Mesenchymal stem cell (in vitro differentiated cells and primary cell): ENCODE data around the gene GANC.

Experiments used
- DNase-seq: peaks from one replicate; pipeline ENCODE4 v3.0.0-alpha.2; 2013
- H2AFZ ChIP-seq: one replicate; pipeline ENCODE4 v1.6.1; 2013; ENCODE audit warnings: low read depth, mild to moderate bottlenecking, control low read depth, inconsistent platforms, low read length, moderate library complexity
- H2AK5ac ChIP-seq: 2 replicates; pipeline ENCODE4 v1.6.1; 2013; ENCODE audit warnings: low read length, moderate library complexity, mild to moderate bottlenecking, inconsistent platforms; ENCODE audit not compliant: severe bottlenecking
- H2BK120ac ChIP-seq: one replicate; pipeline ENCODE4 v1.6.1; 2013; ENCODE audit warnings: low read depth, mild to moderate bottlenecking, inconsistent platforms, low read length, moderate library complexity
- H2BK12ac ChIP-seq, 2 experiments: one replicate each; pipeline ENCODE4 v1.6.1; 2013; ENCODE audit warnings: inconsistent platforms in 2 of 2, low read length in 2 of 2, mild to moderate bottlenecking in 2 of 2, moderate library complexity in 2 of 2, control low read depth in 1 of 2
- H2BK15ac ChIP-seq: one replicate; pipeline ENCODE4 v1.6.1; 2013; ENCODE audit warnings: mild to moderate bottlenecking, low read depth, inconsistent platforms; ENCODE audit not compliant: poor library complexity, severe bottlenecking
- H2BK5ac ChIP-seq: 2 replicates; pipeline ENCODE4 v1.6.1; 2013; ENCODE audit warnings: low read depth, mild to moderate bottlenecking, low read length, control low read depth, inconsistent platforms; ENCODE audit not compliant: poor library complexity, severe bottlenecking
- H3K14ac ChIP-seq, 2 experiments: one replicate each; pipeline ENCODE4 v1.6.1; 2013; ENCODE audit warnings: inconsistent platforms in 2 of 2, low read length in 2 of 2, control low read depth in 1 of 2, mild to moderate bottlenecking in 1 of 2, moderate library complexity in 1 of 2
- H3K18ac ChIP-seq, 2 experiments: one replicate each; pipeline ENCODE4 v1.6.1; 2013; ENCODE audit warnings: inconsistent platforms in 2 of 2, low read length in 2 of 2, control low read depth in 1 of 2, low read depth in 1 of 2, mild to moderate bottlenecking in 1 of 2
- H3K23ac ChIP-seq, 2 experiments: one replicate each; pipeline ENCODE4 v1.6.1; 2013; ENCODE audit warnings: inconsistent platforms in 2 of 2, low read length in 2 of 2, mild to moderate bottlenecking in 2 of 2, moderate library complexity in 2 of 2, control low read depth in 1 of 2
- H3K27ac ChIP-seq: 2 replicates; pipeline ENCODE4 v1.5.1; 2013; ENCODE audit warnings: mild to moderate bottlenecking, moderate library complexity, low read length, control low read depth, inconsistent platforms; ENCODE audit not compliant: poor library complexity, severe bottlenecking
- H3K27me3 ChIP-seq, 2 experiments: 2 replicates each; pipeline versions ENCODE4 v1.6.1 to v1.7.0; 2013; ENCODE audit warnings: low read length in 2 of 2, mild to moderate bottlenecking in 2 of 2, moderate library complexity in 2 of 2, control low read depth in 1 of 2, inconsistent platforms in 1 of 2; ENCODE audit not compliant: control insufficient read depth in 1 of 2, insufficient read depth in 1 of 2
- H3K36me3 ChIP-seq, 2 experiments: 2 replicates each; pipeline versions ENCODE4 v1.6.1 to v1.7.0; 2013; ENCODE audit warnings: low read length in 2 of 2, control low read depth in 1 of 2, inconsistent platforms in 1 of 2, low read depth in 1 of 2, mild to moderate bottlenecking in 1 of 2; ENCODE audit not compliant: insufficient read depth in 2 of 2, control insufficient read depth in 1 of 2
- H3K4ac ChIP-seq, 2 experiments: one replicate each; pipeline ENCODE4 v1.6.1; 2013; ENCODE audit warnings: inconsistent platforms in 2 of 2, low read length in 2 of 2, mild to moderate bottlenecking in 2 of 2, moderate library complexity in 2 of 2, control low read depth in 1 of 2, low read depth in 1 of 2
- H3K4me1 ChIP-seq: 2 replicates; pipeline ENCODE4 v1.6.1; 2013; ENCODE audit warnings: low read depth, low read length, control low read depth; ENCODE audit not compliant: control insufficient read depth, insufficient read depth
- H3K4me2 ChIP-seq: 2 replicates; pipeline ENCODE4 v1.6.1; 2013; ENCODE audit warnings: low read length, mild to moderate bottlenecking, inconsistent platforms; ENCODE audit not compliant: poor library complexity, severe bottlenecking
- H3K4me3 ChIP-seq, 2 experiments: 2 replicates each; pipeline versions ENCODE4 v1.5.1 to v1.7.0; 2013; ENCODE audit warnings: low read length in 2 of 2, mild to moderate bottlenecking in 2 of 2, control low read depth in 1 of 2, low read depth in 1 of 2; ENCODE audit not compliant: insufficient read depth in 1 of 2
- H3K79me1 ChIP-seq: replicated peaks from 2 replicates; pipeline ENCODE4 v1.6.1; 2013; ENCODE audit warnings: mild to moderate bottlenecking, control low read depth, low read length, inconsistent platforms; ENCODE audit not compliant: poor library complexity, severe bottlenecking
- H3K9ac ChIP-seq: 2 replicates; pipeline ENCODE4 v1.7.0; 2013; ENCODE audit warnings: mild to moderate bottlenecking, low read length, moderate library complexity
- H3K9me3 ChIP-seq: 2 replicates; pipeline ENCODE4 v1.7.0; 2013; ENCODE audit warnings: mild to moderate bottlenecking, low read length; ENCODE audit not compliant: control insufficient read depth
- H4K8ac ChIP-seq: one replicate; pipeline ENCODE4 v1.6.1; 2013; ENCODE audit warnings: inconsistent platforms, mild to moderate bottlenecking, low read length, moderate library complexity
- H4K91ac ChIP-seq: one replicate; pipeline ENCODE4 v1.6.1; 2013; ENCODE audit warnings: mild to moderate bottlenecking, low read length, inconsistent platforms
- WGBS: methylation state at CpG from one replicate; pipeline ENCODE4 v1.1.7; 2013; ENCODE audit warnings: mixed read lengths; 5-methylcytosine and 5-hydroxymethylcytosine counted together

Gene GANC

DNA sequence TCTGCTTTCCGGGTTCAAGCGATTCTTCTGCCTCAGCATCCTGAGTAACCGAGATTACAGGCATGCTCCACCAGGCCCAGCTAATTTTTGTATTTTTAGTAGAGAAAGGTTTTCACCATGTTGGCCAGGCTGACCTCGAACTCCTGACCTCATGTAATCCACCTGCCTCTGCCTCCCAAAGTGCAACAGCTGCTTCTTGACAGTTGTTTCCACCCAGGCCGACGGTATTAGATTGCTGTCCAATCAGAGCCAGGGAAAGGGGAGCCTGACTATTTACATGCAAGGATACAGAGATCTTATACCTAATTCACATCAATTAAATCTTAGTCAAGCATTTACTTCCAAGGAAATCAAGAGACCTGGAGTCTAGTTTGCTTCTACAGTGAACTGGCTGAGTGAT lies 82.3 kb downstream of the GANC start:
- Histone ChIP-seq H3K4me2 (no peak overlapping the region), H2BK12ac (no peak overlapping the region), H2BK5ac (no peak overlapping the region), H3K9ac (no peak overlapping the region), H4K8ac (no peak overlapping the region), H3K36me3 (peaks cover 3 to 79% of the 10 kb centered on the region in 2 experiments), H2BK120ac (no peak overlapping the region), H3K9me3 (no peaks in the 10 kb centered on the region), H4K91ac (no peak overlapping the region), H3K14ac (no peak overlapping the region), H3K27me3 (no peaks in the 10 kb centered on the region), H3K4ac (no peak overlapping the region), H2AFZ (no peak overlapping the region), H3K4me1 (no peaks in the 10 kb centered on the region), H3K27ac (no peak overlapping the region), H3K79me1 (no peaks in the 10 kb centered on the region), H2AK5ac (no peak overlapping the region), H2BK15ac (no peak overlapping the region), H3K18ac (no peak overlapping the region), H3K4me3 (no peak overlapping the region), H3K23ac (no peak overlapping the region)
- WGBS, result 100% methylated on average over 4 of the region's 6 CpGs
- no peak for DNase-seq

- Histone ChIP-seq H3K4me2 (no peak overlapping the region), H3K27ac (no peak overlapping the region), H2BK12ac (no peak overlapping the region), H2AK5ac (no peak overlapping the region), H4K91ac (no peak overlapping the region), H2AFZ (no peak overlapping the region), H3K4me3 (no peak overlapping the region), H3K14ac (no peak overlapping the region), H3K9ac (no peak overlapping the region), H3K23ac (no peak overlapping the region), H3K27me3 (no peaks in the 10 kb centered on the region), H3K4ac (no peak overlapping the region), H3K9me3 (no peaks in the 10 kb centered on the region), H2BK15ac (no peak overlapping the region), H4K8ac (no peak overlapping the region), H3K36me3 (peaks cover 3 to 69% of the 10 kb centered on the region in 2 experiments), H3K4me1 (no peaks in the 10 kb centered on the region), H2BK5ac (no peak overlapping the region), H3K18ac (no peak overlapping the region), H3K79me1 (no peaks in the 10 kb centered on the region), H2BK120ac (no peak overlapping the region)
- WGBS, result 95% methylated on average over 4 of the region's 5 CpGs
- no peak for DNase-seq
Observed at GRCh38 chr15:42356851-42357250, 83.8 kb downstream of the GANC start.

GRCh38 chr15:42358141-42358540 lies 85.1 kb downstream of the GANC start:
- no peak overlapping the region for H2BK12ac ChIP-seq
- no peak overlapping the region for H3K23ac ChIP-seq
- no peak overlapping the region for H2AK5ac ChIP-seq
- no peak overlapping the region for H2BK15ac ChIP-seq
- no peaks in the 10 kb centered on the region for H3K4me1 ChIP-seq
- no peaks in the 10 kb centered on the region for H3K79me1 ChIP-seq
- peaks cover under 1 to 59% of the 10 kb centered on the region in 2 experiments for H3K36me3 ChIP-seq
- no peak overlapping the region for H3K4me2 ChIP-seq
- no peak overlapping the region for H2BK5ac ChIP-seq
- no peak for DNase-seq
- 100% methylated on average over 2 of the region's 2 CpGs for WGBS
- H3K18ac ChIP-seq, result no peak overlapping the region
- H4K8ac ChIP-seq, result no peak overlapping the region
- no peak overlapping the region for H4K91ac ChIP-seq
- H3K27ac ChIP-seq, result no peak overlapping the region
- no peak overlapping the region for H3K14ac ChIP-seq
- no peaks in the 10 kb centered on the region for H3K9me3 ChIP-seq
- H3K4me3 ChIP-seq, result no peak overlapping the region
- no peaks in the 10 kb centered on the region for H3K27me3 ChIP-seq
- H2BK120ac ChIP-seq, result no peak overlapping the region
- no peak overlapping the region for H3K9ac ChIP-seq
- no peak overlapping the region for H2AFZ ChIP-seq
- no peak overlapping the region for H3K4ac ChIP-seq

GRCh38 chr15:42359249-42359648 lies 86.2 kb downstream of the GANC start, which contains the start of gene CAPN3:
Gene CAPN3 (plus strand): TSS chr15:42359501. CDS start chr15:42359806, 305 bp downstream.
- no peak within 1 kb of the TSS for H2AFZ ChIP-seq
- no peak within 1 kb of the TSS for H4K91ac ChIP-seq
- no peak within 1 kb of the TSS for H3K18ac ChIP-seq
- H3K9me3 ChIP-seq, result no peaks in the 10 kb centered on the region
- no peak within 1 kb of the TSS for H2BK120ac ChIP-seq
- H3K4me2 ChIP-seq, result no peak within 1 kb of the TSS
- H3K4me1 ChIP-seq, result no peaks in the 10 kb centered on the region
- no peak within 1 kb of the TSS for H2BK12ac ChIP-seq
- no peak within 1 kb of the TSS for H3K4ac ChIP-seq
- no peak within 1 kb of the TSS for H4K8ac ChIP-seq
- 93% methylated on average over 1 of the region's 1 CpG for WGBS
- H3K14ac ChIP-seq, result no peak within 1 kb of the TSS
- H3K27ac ChIP-seq, result no peak within 1 kb of the TSS
- H2BK15ac ChIP-seq, result no peak within 1 kb of the TSS
- no peaks in the 10 kb centered on the region for H3K27me3 ChIP-seq
- no peak within 1 kb of the TSS for H3K9ac ChIP-seq
- no peak within 1 kb of the TSS for H2BK5ac ChIP-seq
- no peak within 1 kb of the TSS for H3K23ac ChIP-seq
- H3K4me3 ChIP-seq, result no peak within 1 kb of the TSS
- H3K79me1 ChIP-seq, result no peaks in the 10 kb centered on the region
- DNase-seq, result no peak
- peaks cover 0 to 49% of the 10 kb centered on the region in 2 experiments for H3K36me3 ChIP-seq
- no peak within 1 kb of the TSS for H2AK5ac ChIP-seq
